ENCODE measurements around the gene MTUS2. TPM values are rescaled to one million over a fixed set of nuclear protein-coding genes. Genes with fewer than 3 reads are reported as not detected.
A peak's percentile ranks its signal among the peaks of the same experiment; 100 is the strongest.

Gene MTUS2
- total and polyA plus RNA-seq, 10 donors, result 0.20 to 3.2 (median 0.85) TPM

- 5 to 10% (median 6%) methylated on average over 15 to 29 of the region's 29 CpGs for WGBS, 5 donors
- Histone ChIP-seq H3K27ac (no peak overlapping the region), H3K9me3 (peaks cover 0 to 17% (median 8%) of the 10 kb centered on the region in 8 donors), H3K27me3 (replicated peaks in 1 of 7) (peaks cover 0 to 87% (median 44%) of the 10 kb centered on the region in 7 donors), H3K4me3 (peak overlapping the region in 3 of 8 donors; percentile 16 to 69 (median 27)), H3K36me3 (no peaks in the 10 kb centered on the region), H3K4me1 (peaks cover 4 to 18% (median 14%) of the 10 kb centered on the region in 6 donors)
- peak in 1 of 11 experiments; percentile 17 for TF ChIP-seq CTCF (IDR thresholded peaks at IDR 0.05 in 8 of 11, conservative IDR thresholded peaks at IDR 0.05 in 3 of 11)
- no peak for TF ChIP-seq POLR2AphosphoS5 (IDR thresholded peaks at IDR 0.05)
- no peak for DNase-seq
- intact Hi-C loops (cut with DNase I; ENCODE audit: low total_unique reads), result no loop called here
Observed at GRCh38 chr13:28819046-28819730, 951 bp upstream of the MTUS2 start.

GRCh38 chr13:28819735-28820098 is 422 bp upstream of the MTUS2 start:
- no peak for TF ChIP-seq POLR2AphosphoS5 (IDR thresholded peaks at IDR 0.05)
- TF ChIP-seq CTCF (IDR thresholded peaks at IDR 0.05 in 8 of 11, conservative IDR thresholded peaks at IDR 0.05 in 3 of 11), result peak in 2 of 11 experiments; percentile 2 to 30
- TF ChIP-seq POLR2A (IDR thresholded peaks at IDR 0.05), result no peak
- Histone ChIP-seq H3K27me3 (replicated peaks in 1 of 7) (peaks cover 0 to 85% (median 44%) of the 10 kb centered on the region in 7 donors), H3K9me3 (peaks cover 0 to 17% (median 8%) of the 10 kb centered on the region in 8 donors), H3K4me3 (peak overlapping the region in 5 of 8 donors; percentile 16 to 69 (median 36)), H3K27ac (no peak overlapping the region), H3K36me3 (no peaks in the 10 kb centered on the region), H3K4me1 (peaks cover 4 to 18% (median 14%) of the 10 kb centered on the region in 6 donors)
- WGBS, 5 donors, result 0 to 2% (median 1%) methylated on average over 12 to 55 of the region's 55 CpGs; no CpG with 5 or more reads in 2 of the 5 donors
- DNase-seq, result no peak
- intact Hi-C loops (cut with DNase I; ENCODE audit: low total_unique reads), result no loop called here

DNA sequence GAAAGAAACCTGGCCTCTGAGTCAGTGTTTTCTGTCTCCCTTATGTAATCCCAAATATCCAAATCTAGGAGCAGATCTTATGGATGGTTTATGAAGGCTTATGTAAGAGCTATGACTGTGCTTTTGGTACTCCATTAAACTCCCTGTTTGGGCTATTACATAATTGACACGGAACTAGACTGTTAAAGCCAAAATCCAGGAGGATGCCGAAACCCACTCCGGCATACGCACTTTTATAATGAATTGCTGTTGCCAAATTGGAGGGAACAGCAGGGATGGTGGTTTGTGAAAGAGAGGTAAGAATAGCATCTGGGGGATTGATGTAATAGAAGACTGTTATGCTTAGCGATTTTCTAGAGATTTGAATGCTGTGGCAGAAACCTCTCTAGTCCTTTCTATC is 2.0 kb downstream of the MTUS2 start:
- intact Hi-C loops (cut with DNase I; ENCODE audit: low total_unique reads), result no loop called here
- no peak overlapping the region for H3K4me3 ChIP-seq
- TF ChIP-seq POLR2AphosphoS5 (IDR thresholded peaks at IDR 0.05) (no peak), CTCF (IDR thresholded peaks at IDR 0.05 in 8 of 11, conservative IDR thresholded peaks at IDR 0.05 in 3 of 11) (no peak)
- WGBS, 5 donors, result 88 to 95% (median 93%) methylated on average over 5 of the region's 5 CpGs
- no peak overlapping the region for H3K27ac ChIP-seq
- no peaks in the 10 kb centered on the region for H3K36me3 ChIP-seq
- peaks cover 0 to 13% (median 3%) of the 10 kb centered on the region in 8 donors for H3K9me3 ChIP-seq
- peaks cover 4 to 18% (median 14%) of the 10 kb centered on the region in 6 donors for H3K4me1 ChIP-seq
- peaks cover 0 to 64% (median 36%) of the 10 kb centered on the region in 7 donors for H3K27me3 ChIP-seq (replicated peaks in 1 of 7)
- no peak for DNase-seq

GRCh38 chr13:28822801-28823200 is 2.7 kb downstream of the MTUS2 start:
- no peaks in the 10 kb centered on the region for H3K36me3 ChIP-seq
- H3K27ac ChIP-seq, result no peak overlapping the region
- peaks cover 0 to 58% (median 30%) of the 10 kb centered on the region in 7 donors for H3K27me3 ChIP-seq (replicated peaks in 1 of 7)
- intact Hi-C loops (cut with DNase I; ENCODE audit: low total_unique reads), result no loop called here
- peaks cover 0 to 17% (median 7%) of the 10 kb centered on the region in 8 donors for H3K9me3 ChIP-seq
- no peak overlapping the region for H3K4me3 ChIP-seq
- DNase-seq, result no peak
- 64 to 81% (median 70%) methylated on average over 3 of the region's 3 CpGs for WGBS, 5 donors
- H3K4me1 ChIP-seq, result peaks cover 4 to 18% (median 14%) of the 10 kb centered on the region in 6 donors
- TF ChIP-seq CTCF (IDR thresholded peaks at IDR 0.05 in 8 of 11, conservative IDR thresholded peaks at IDR 0.05 in 3 of 11), result no peak
- TF ChIP-seq POLR2AphosphoS5 (IDR thresholded peaks at IDR 0.05), result no peak
- TF ChIP-seq POLR2A (IDR thresholded peaks at IDR 0.05), result no peak
